ENCODE results near the gene FOXD4L1. TPM values are rescaled to one million over a fixed set of nuclear protein-coding genes. Genes with fewer than 3 reads are reported as not detected.
A peak's percentile ranks its signal among the peaks of the same experiment; 100 is the strongest.
"Not testable (repeated sequence)": the region's sequence is repeated elsewhere in the genome, so short reads cannot be mapped to it uniquely, and the experiment has no call there.

Gene FOXD4L1
- total and polyA plus RNA-seq, 2 donors (not counting 1 experiment from before 2014, with no cell fraction given) = 0.12 to 0.81 TPM

DNA sequence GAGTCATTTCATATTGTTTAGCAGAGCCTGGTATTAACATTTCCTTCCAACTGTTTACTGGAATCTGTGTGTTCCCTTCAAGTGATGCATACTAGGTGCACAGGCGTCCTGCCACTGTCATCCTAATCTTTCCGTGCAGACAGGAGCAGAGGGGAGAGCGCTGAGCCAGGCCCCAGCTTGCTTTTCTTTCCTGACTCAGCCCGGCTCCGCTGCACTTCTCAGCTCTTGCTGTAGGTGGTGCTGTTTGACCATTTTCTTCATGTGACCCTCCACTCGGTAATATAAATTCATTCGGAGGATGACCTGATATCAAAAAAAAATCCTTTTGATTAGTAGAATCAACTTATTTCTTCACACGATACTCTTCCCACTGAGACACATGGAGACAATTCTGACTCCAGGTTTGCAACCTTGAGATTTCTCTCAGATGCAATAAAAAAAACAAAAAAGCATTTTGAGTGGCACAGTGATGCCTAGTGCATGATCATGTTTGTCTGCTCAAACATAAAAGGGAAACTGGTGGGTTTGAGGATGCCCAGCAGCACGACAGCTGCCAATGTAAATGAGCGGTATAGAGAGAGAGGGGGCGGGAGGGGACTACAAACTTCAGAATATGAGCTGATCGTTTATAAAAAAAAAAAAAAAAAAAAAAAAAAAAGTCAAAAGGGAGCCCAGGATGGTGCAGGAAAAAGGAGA, 29.0 kb downstream of the FOXD4L1 start:
- H3K4me3 Mint-ChIP-seq; H3K9ac ChIP-seq (ENCODE audit: low read length); H3K36me3 ChIP-seq (replicated peaks in 1 of 2; ENCODE audit: control extremely low read depth in 1 of 2, control insufficient read depth in 1 of 2, extremely low read depth in 1 of 2, insufficient read depth in 2 of 2, low read length in 1 of 2); H2AFZ ChIP-seq (ENCODE audit: insufficient read depth, low read depth, low read length, poor library complexity, severe bottlenecking); H3K4me1 ChIP-seq (ENCODE audit: control insufficient read depth in 2 of 2, insufficient read depth in 2 of 2, low read length in 2 of 2); H3K4me2 ChIP-seq (replicated peaks; ENCODE audit: low read depth, low read length, poor library complexity, severe bottlenecking); H3K27me3 ChIP-seq (replicated peaks in 1 of 4; ENCODE audit: control extremely low read depth in 1 of 4, control insufficient read depth in 3 of 4, insufficient read depth in 4 of 4, low read length in 3 of 4); H3K27me3 Mint-ChIP-seq; POLR2A ChIA-PET; H3K4me1 Mint-ChIP-seq; intact Hi-C loops (cut with micrococcal nuclease); H3K9me3 Mint-ChIP-seq (ENCODE audit: insufficient read depth); H3K4me3 ChIP-seq (ENCODE audit: control extremely low read depth in 1 of 5, extremely low read depth in 1 of 5, insufficient read depth in 1 of 5, low read depth in 2 of 5, low read length in 4 of 5); H3K27ac ChIP-seq (ENCODE audit: low read length in 2 of 2); DNase-seq; H3K79me2 ChIP-seq (ENCODE audit: control insufficient read depth, insufficient read depth, low read length); H3K27ac Mint-ChIP-seq; H4K20me1 ChIP-seq (ENCODE audit: control insufficient read depth, insufficient read depth, low read length, poor library complexity, severe bottlenecking); H3K9me3 ChIP-seq (ENCODE audit: control extremely low read depth in 1 of 3, control insufficient read depth in 2 of 3, insufficient read depth in 1 of 3, low read length in 2 of 3): not testable (repeated sequence)
- WGBS (ENCODE audit: insufficient coverage) = no CpG with 5 or more reads among the region's 12 CpGs
- peak; percentile 87 for ATAC-seq (ENCODE audit: low read depth)
- CTCF ChIA-PET = interaction anchor here (0.7 kb wide), 1 partner anchor 193 kb away, joined by 3 read pairs; no protein-coding TSS in a partner anchor
- TF ChIP-seq CTCF (IDR thresholded peaks at IDR 0.05) = peak; percentile 34

DNA sequence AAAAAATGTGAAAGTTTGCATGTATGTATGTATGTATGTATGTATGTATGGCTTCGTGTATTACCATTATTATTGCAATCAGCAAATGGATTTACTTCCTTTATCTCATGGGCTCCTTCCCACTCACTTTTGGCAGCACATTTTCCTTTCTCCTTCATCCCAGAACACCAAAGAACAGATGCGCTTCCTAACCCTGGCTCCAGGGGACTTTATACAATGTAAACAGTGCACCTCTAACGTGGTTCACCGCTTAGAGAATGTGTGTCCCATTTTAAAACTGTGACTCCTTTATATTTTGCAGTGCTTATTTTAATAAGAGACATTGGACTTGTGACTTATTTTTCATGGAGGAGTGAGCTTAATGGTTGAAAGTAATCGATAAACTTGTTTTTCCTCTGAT, 29.7 kb downstream of the FOXD4L1 start:
- H3K4me2 ChIP-seq (replicated peaks; ENCODE audit: low read depth, low read length, poor library complexity, severe bottlenecking); H3K79me2 ChIP-seq (ENCODE audit: control insufficient read depth, insufficient read depth, low read length); H3K4me3 Mint-ChIP-seq; H4K20me1 ChIP-seq (ENCODE audit: control insufficient read depth, insufficient read depth, low read length, poor library complexity, severe bottlenecking); H3K4me3 ChIP-seq (ENCODE audit: control extremely low read depth in 1 of 5, extremely low read depth in 1 of 5, insufficient read depth in 1 of 5, low read depth in 2 of 5, low read length in 4 of 5); H3K9ac ChIP-seq (ENCODE audit: low read length); H3K27ac ChIP-seq (ENCODE audit: low read length in 2 of 2); H3K4me1 ChIP-seq (ENCODE audit: control insufficient read depth in 2 of 2, insufficient read depth in 2 of 2, low read length in 2 of 2); CTCF ChIA-PET; H3K27me3 Mint-ChIP-seq; H3K9me3 Mint-ChIP-seq (ENCODE audit: insufficient read depth); H3K9me3 ChIP-seq (ENCODE audit: control extremely low read depth in 1 of 3, control insufficient read depth in 2 of 3, insufficient read depth in 1 of 3, low read length in 2 of 3); POLR2A ChIA-PET; H3K27me3 ChIP-seq (replicated peaks in 1 of 4; ENCODE audit: control extremely low read depth in 1 of 4, control insufficient read depth in 3 of 4, insufficient read depth in 4 of 4, low read length in 3 of 4); DNase-seq; H3K4me1 Mint-ChIP-seq; H3K27ac Mint-ChIP-seq; intact Hi-C loops (cut with micrococcal nuclease); H3K36me3 ChIP-seq (replicated peaks in 1 of 2; ENCODE audit: control extremely low read depth in 1 of 2, control insufficient read depth in 1 of 2, extremely low read depth in 1 of 2, insufficient read depth in 2 of 2, low read length in 1 of 2); ATAC-seq (ENCODE audit: low read depth); H2AFZ ChIP-seq (ENCODE audit: insufficient read depth, low read depth, low read length, poor library complexity, severe bottlenecking): not testable (repeated sequence)
- WGBS (ENCODE audit: insufficient coverage) = no CpG with 5 or more reads among the region's 5 CpGs

GRCh38 chr2:113528904-113529303, 30.4 kb downstream of the FOXD4L1 start:
- H3K27me3 ChIP-seq (replicated peaks in 1 of 4; ENCODE audit: control extremely low read depth in 1 of 4, control insufficient read depth in 3 of 4, insufficient read depth in 4 of 4, low read length in 3 of 4); H3K4me3 Mint-ChIP-seq; H3K27ac ChIP-seq (ENCODE audit: low read length in 2 of 2); H3K4me2 ChIP-seq (replicated peaks; ENCODE audit: low read depth, low read length, poor library complexity, severe bottlenecking); H3K4me3 ChIP-seq (ENCODE audit: control extremely low read depth in 1 of 5, extremely low read depth in 1 of 5, insufficient read depth in 1 of 5, low read depth in 2 of 5, low read length in 4 of 5); H3K9me3 Mint-ChIP-seq (ENCODE audit: insufficient read depth); H4K20me1 ChIP-seq (ENCODE audit: control insufficient read depth, insufficient read depth, low read length, poor library complexity, severe bottlenecking); CTCF ChIA-PET; intact Hi-C loops (cut with micrococcal nuclease); H3K79me2 ChIP-seq (ENCODE audit: control insufficient read depth, insufficient read depth, low read length); POLR2A ChIA-PET; H3K9me3 ChIP-seq (ENCODE audit: control extremely low read depth in 1 of 3, control insufficient read depth in 2 of 3, insufficient read depth in 1 of 3, low read length in 2 of 3); H3K4me1 ChIP-seq (ENCODE audit: control insufficient read depth in 2 of 2, insufficient read depth in 2 of 2, low read length in 2 of 2); H3K27ac Mint-ChIP-seq; DNase-seq; H3K36me3 ChIP-seq (replicated peaks in 1 of 2; ENCODE audit: control extremely low read depth in 1 of 2, control insufficient read depth in 1 of 2, extremely low read depth in 1 of 2, insufficient read depth in 2 of 2, low read length in 1 of 2); H2AFZ ChIP-seq (ENCODE audit: insufficient read depth, low read depth, low read length, poor library complexity, severe bottlenecking); H3K4me1 Mint-ChIP-seq; H3K27me3 Mint-ChIP-seq; ATAC-seq (ENCODE audit: low read depth); H3K9ac ChIP-seq (ENCODE audit: low read length): not testable (repeated sequence)
- WGBS (ENCODE audit: insufficient coverage) = 93% methylated on average over 3 of the region's 3 CpGs
